Measurements from ENCODE around the gene KCNT1.

KCNT1 gene

DNA sequence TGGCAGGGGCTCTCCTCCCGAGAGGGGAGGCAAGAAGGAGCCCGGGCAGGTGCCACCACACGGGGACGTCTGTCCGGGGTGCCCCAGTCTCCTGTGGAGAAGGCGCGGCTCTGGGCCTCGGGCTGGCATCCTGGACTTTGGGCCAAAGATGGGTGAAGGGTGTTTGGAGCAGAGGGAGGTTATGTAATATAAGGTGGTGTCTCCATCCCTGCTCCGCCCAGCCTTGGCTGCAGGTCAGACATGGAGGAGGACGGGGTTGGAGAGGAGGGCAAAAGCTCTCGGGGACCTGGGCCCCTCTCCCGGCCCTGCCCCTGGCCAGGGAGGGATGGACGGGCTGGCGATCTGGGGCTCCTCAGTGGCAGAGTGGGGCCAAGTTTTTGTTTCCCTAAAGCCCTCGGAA lies 1.5 kb upstream of the KCNT1 start:
- DNase-seq (ENCODE audit: low spot score), result no peak

GRCh38 chr9:135701067-135701958 lies 672 bp upstream of the KCNT1 start:
- DNase-seq (ENCODE audit: low spot score), result no peak

DNA sequence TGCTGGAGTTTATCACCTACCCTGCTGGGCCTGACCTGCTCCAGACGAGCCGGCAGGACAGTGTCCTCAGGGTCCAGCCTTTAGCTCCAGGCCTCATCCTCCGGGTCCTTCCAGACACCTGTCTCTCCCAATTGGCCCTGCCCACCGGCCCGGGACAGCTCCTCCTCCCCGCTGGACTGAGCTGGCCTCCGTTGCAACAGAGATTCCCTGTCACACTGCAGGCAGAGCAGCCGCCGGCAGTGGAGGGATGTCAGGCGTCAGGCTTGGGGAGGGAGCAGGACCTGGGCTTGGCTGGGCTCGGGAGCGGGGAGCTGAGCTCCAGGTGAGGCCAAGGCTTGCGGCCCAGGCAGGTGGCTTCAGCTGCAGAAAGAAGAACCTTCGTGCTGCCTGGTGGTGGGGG lies 1.7 kb downstream of the KCNT1 start:
- DNase-seq (ENCODE audit: low spot score), result no peak

GRCh38 chr9:135704483-135704882 lies 2.5 kb downstream of the KCNT1 start:
- DNase-seq (ENCODE audit: low spot score), result no peak

- no peak for DNase-seq (ENCODE audit: low spot score)
Measured at GRCh38 chr9:135705376-135705775, 3.4 kb downstream of the KCNT1 start.

- DNase-seq (ENCODE audit: low spot score), result no peak
Measured at GRCh38 chr9:135706288-135706687, 4.3 kb downstream of the KCNT1 start.

- DNase-seq (ENCODE audit: low spot score), result no peak
Measured at GRCh38 chr9:135707252-135708138, 5.5 kb downstream of the KCNT1 start.

- no peak for DNase-seq (ENCODE audit: low spot score)
Measured at GRCh38 chr9:135708164-135708563, 6.2 kb downstream of the KCNT1 start.

DNA sequence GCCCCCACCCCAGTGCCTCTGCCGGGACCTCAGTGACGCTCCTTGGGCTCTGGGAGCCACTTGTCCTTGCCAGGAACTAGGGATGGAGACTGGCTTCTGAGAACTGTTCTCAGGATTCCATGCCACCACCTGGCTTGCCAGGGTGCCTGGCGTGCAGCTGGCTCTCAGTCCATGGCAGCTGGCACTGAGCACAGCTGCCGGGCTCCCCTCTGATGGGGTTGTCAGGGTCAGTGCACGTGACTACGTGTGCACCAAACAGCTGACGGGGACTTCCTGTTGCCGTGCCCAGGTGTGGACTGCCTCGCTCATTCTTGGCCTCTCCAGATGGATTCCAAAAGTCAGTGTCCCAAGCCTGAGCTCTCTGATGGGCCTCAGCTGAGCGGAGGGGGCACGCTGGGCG lies 9.4 kb downstream of the KCNT1 start:
- no peak for DNase-seq (ENCODE audit: low spot score)

- no peak for DNase-seq (ENCODE audit: low spot score)
Measured at GRCh38 chr9:135711881-135712280, 9.9 kb downstream of the KCNT1 start.

GRCh38 chr9:135712613-135713295 lies 10.8 kb downstream of the KCNT1 start:
- DNase-seq (ENCODE audit: low spot score), result no peak

DNA sequence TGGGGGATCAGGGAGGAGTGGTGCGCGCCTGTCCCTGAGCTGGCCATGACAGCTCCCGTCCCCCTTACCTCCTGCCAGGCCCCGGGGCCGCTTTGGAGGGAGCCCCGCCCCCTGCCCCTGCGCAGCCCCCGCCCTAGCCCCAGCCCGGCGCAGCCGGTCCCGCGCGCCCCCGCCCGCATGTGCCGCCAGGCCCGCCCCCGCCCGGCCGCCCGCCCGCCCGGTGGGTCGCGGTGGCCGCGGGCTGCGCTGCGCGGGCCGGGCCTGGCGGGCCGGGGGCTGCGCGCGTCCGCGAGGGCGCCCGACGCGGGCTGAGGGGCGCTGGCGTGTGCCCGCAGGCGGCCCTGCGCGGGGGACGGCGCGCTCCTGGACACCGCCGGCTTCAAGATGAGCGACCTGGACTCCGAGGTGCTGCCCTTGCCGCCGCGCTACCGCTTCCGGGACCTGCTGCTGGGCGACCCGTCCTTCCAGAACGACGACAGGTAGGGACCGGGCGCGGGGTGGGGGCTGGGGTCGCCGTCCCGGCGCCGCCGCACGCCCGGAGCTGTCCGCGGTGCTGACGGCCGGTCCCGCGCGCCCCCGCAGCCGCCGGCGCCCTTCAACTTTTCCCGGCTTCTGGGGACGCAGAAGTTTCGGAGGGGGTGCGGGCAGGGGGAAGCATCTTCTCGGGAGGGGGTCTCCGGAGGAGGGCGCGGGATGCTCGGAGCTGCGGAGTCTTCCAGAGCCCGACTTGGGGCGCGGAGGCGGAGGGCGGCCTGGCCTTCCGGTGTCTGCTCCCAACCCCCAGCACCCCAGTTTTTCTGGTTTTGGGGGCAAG lies 12.5 kb downstream of the KCNT1 start:
- DNase-seq (ENCODE audit: low spot score), result no peak

GRCh38 chr9:135715056-135715595 lies 13.1 kb downstream of the KCNT1 start:
- no peak for DNase-seq (ENCODE audit: low spot score)

- DNase-seq (ENCODE audit: low spot score), result no peak
Measured at GRCh38 chr9:135716045-135716444, 14.1 kb downstream of the KCNT1 start.

DNA sequence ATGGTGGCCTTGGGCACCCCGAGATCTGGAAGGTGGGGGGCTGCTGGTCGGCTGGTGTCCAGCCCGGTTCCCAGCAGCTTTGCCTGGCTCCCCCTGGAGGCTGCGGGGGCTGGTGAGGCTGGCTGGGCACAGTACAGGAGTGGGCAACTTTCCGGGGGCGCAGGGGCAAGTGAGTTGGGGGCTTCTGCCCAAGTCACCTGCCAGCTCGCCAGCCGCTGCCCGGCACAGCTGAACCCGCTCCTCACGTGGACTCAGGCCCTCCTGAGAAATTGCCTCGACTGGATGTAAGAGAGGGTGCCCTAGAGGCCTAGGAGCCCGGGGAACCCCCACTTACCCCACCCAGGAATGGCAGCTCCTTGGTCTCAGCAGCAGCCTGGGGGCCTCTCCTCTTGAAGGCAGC lies 15.4 kb downstream of the KCNT1 start:
- DNase-seq (ENCODE audit: low spot score), result no peak

DNA sequence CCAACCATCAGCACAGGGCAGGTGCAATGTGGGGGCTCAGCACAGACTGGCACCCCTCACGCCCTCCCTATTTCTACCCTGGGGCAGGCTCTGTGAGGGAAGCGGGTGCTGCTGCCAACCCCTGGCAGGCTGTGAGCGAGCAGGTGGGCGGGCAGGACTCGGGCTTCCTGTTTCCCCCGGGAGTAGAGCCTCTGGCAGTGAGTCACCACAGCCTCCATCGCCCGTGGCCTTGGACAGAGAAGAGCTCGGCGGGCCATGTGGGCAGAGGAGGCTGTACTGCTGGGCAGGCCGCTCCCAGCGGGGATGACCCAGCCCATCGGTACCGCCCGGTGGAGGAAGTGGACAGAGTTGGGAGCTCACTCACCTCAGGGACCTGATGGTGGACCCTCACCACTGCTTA lies 16.6 kb downstream of the KCNT1 start:
- no peak for DNase-seq (ENCODE audit: low spot score)

GRCh38 chr9:135719472-135719871 lies 17.5 kb downstream of the KCNT1 start:
- no peak for DNase-seq (ENCODE audit: low spot score)

DNA sequence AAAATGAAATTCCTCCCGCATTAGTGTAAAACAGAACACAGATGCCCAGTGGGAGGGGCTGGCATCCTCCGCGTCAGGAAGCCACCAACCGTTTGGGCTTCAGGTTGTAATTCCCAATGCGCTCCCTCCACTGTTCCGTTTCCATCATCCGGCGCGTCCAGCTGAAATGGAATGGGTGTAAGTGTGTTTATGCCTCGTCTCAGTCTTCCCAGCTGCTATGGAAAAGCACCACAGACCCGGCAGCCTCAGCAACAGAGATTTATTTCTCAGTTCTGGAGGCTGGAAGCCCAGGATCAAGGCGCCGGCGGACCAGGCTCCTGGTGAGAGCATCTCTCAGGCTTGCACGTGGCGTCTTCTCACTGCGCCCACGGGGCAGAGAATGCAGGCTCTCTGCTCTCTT lies 20.4 kb downstream of the KCNT1 start:
- DNase-seq (ENCODE audit: low spot score), result no peak

DNA sequence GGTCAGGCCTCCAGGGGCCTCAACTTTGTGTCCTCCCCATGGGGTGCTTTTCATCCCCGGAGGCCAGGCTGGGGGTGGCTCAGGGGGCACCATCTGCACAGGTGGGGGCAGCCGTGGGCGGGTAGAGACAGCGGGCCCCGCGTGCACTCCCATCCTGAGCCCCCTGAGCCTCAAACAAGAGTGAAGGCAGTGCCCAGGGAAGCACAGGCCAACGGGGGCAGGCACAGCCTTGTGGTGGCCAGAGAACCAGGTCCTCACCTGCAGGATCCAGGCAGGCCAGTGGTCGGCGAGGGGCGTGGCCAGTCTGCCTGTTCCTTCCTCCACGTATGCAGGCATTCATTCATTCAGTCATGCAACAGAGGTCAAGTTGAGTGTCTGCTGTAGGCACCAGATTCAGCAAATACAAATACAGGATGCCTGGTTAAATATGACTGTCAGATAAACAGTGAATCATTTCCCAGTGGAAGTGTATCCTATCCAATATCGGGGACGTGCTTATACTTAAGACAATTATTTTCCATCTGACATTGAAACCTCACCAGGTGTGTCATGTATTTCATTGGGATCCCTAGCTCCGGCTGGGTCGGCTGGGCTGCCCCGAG lies 22.3 kb downstream of the KCNT1 start:
- DNase-seq (ENCODE audit: low spot score), result no peak

GRCh38 chr9:135726138-135726853 lies 24.3 kb downstream of the KCNT1 start:
- DNase-seq (ENCODE audit: low spot score), result no peak
